ENCODE results near the gene KIF2C.

DNA sequence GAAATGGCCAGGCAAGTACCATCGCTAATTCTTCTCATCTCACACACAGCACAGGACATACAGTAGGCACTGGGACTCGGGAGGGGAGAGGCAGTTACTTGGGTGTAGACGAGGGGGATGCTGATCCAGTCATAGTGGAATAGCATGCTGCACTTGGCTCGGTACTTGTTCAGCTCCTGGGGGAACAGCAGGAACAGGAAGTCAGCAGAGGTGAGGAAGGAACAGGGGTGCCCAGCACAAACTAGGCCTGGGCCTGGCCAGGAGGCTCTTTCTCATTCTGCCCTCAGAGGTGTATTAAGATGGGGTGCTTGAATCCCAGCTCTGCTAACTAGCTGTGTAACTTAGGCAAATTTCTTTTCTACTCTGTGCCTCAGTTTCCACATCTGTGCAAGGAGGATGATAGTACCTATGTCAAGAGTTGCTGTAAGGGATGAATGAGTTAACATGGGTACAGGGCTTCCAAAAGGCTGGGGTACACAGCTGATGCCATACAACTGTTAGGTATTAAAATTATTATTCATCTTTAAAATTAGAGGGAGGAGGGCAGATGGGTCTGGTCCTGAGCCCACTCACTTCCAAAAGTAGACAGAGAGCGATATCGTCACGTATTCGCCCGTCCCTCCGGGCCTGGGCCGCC, 46.0 kb downstream of the KIF2C start:
- TF ChIP-seq POLR2A (IDR thresholded peaks at IDR 0.05; ENCODE audit: low read depth, low read length) (no peak), SPI1 (IDR thresholded peaks at IDR 0.05; ENCODE audit: low read depth, low read length) (0 out of 2 replicates have a peak, but pooled peaks have one; percentile 3), POLR2AphosphoS5 (IDR thresholded peaks at IDR 0.05; ENCODE audit: low read depth, low read length) (no peak), PAX5 (IDR thresholded peaks at IDR 0.05; ENCODE audit: insufficient read depth, low read length, severe bottlenecking) (no peak), TAF1 (IDR thresholded peaks at IDR 0.05; ENCODE audit: low read depth, low read length) (no peak), POU2F2 (IDR thresholded peaks at IDR 0.05; ENCODE audit: low read depth, low read length) (no peak)
